ENCODE results near the gene MAP2K6.

DNA sequence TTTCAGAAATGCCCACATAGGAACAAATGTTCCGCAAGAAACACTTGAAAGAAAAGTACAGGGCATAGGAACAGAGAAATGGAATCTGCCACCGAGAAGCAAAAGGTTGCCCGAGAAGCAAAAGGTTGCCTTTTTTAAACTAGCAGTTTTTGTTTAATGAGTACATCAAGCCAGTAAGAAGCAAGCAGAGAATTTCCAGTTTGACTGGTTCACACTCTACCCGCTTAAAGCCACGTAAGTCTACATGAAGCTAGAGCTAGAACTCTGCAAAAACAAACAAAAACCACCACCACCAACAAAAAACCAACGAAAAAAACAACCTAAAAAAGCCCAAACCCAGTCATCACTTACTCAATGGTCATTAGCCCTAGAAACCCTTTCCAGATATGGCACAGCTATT lies 144.3 kb downstream of the MAP2K6 start:
- TF ChIP-seq EZH2 (IDR thresholded peaks at IDR 0.05; ENCODE audit: insufficient read depth, low read length) = no peak
- TF ChIP-seq, protein P1, sequence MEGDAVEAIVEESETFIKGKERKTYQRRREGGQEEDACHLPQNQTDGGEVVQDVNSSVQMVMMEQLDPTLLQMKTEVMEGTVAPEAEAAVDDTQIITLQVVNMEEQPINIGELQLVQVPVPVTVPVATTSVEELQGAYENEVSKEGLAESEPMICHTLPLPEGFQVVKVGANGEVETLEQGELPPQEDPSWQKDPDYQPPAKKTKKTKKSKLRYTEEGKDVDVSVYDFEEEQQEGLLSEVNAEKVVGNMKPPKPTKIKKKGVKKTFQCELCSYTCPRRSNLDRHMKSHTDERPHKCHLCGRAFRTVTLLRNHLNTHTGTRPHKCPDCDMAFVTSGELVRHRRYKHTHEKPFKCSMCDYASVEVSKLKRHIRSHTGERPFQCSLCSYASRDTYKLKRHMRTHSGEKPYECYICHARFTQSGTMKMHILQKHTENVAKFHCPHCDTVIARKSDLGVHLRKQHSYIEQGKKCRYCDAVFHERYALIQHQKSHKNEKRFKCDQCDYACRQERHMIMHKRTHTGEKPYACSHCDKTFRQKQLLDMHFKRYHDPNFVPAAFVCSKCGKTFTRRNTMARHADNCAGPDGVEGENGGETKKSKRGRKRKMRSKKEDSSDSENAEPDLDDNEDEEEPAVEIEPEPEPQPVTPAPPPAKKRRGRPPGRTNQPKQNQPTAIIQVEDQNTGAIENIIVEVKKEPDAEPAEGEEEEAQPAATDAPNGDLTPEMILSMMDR (IDR thresholded peaks at IDR 0.05; ENCODE audit: insufficient read depth, low read depth, low read length) = no peak

Data from astrocyte (in vitro differentiated cells and primary cell).